GM18502 (cell line): ENCODE measurements around the gene MEI1.
"Not testable (repeated sequence)": the region's sequence is repeated elsewhere in the genome, so short reads cannot be mapped to it uniquely, and the experiment has no call there.

Experiments used
- ATAC-seq: cut with Tn5 transposase; IDR thresholded peaks from one replicate; pipeline ENCODE4 v1.9.1; 2021; ENCODE audit warnings: mild to moderate bottlenecking; ENCODE audit not compliant: unreplicated experiment, poor library complexity

The MEI1 gene

DNA sequence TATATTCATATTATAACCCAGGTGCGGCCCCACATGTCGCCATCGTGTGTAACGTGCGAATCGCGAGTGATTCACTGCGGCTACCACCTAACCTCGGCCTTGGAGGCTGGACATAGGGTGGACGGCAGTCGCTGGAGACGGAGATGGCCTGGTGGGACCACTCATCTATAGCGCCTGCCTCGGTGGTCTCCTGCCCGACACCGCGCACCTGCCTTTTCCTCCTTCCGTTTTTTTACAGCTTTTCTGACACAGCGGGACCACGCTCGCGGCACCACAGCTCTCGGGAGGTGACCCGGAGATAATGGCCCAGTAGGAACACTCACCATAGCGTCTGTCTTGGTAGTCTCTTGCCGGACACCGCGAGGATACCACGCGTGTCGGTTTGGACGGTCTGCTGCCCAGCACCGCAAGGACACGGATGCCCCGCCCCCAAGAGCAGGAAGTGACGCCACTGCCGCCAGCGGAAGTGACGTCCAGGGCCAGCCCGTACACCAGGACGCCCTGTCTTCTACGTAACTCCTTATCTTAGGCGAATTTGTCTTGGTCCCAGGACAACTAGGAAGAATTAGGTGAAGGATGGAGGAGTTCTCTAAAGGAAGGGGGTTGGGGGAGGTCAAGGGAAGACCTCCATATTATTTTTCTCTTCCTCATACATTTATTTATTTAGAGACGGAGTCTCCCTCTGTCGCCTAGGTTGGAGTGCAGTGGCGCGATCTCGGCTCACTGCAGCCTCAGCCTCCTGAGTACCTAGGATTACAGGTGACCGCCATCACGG is 17.1 kb upstream of the MEI1 start:
- ATAC-seq = peak; percentile 71

GRCh38 chr22:41683052-41683451 is 16.3 kb upstream of the MEI1 start:
- no peak for ATAC-seq

DNA sequence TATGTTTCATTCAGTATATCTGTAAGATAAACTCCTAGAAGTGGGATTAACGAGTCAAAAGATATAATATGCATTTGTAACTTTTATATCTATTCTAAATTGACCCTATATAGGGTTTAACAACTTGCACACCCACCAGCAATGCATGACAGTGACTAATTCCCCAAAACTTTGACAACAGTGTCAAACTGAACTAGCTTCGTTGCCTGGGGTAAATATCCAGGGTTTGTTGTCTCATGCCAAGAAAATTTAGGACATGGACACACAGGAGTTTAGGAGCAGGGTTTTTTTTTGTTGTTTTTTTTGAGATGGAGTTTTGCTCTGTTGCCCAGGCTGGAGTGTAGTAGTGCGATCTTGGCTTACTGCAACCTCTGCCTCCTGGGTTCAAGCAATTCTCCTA is 15.7 kb upstream of the MEI1 start:
- no peak for ATAC-seq

DNA sequence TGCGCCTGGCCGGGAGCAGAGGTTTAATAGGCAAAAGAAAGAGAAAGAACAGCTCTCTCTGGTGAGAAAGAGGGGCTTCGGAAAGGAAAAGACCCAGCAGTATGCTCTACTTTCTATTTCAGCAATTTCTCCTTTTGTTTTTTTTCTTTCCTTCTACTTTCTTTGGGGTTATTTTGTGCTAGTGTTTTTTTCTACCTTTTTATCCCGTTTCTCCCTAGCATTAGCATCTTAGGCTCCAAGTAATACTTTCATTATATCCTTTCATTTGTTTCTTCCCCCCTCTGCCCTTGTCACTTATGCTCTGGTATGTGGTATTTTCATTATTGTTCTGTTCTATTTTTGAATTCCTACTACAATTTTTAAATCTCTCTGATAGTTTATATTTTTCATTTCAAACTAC is 15.1 kb upstream of the MEI1 start:
- ATAC-seq = no peak

- not testable (repeated sequence) for ATAC-seq
Observed at GRCh38 chr22:41686890-41687289, 12.4 kb upstream of the MEI1 start.

DNA sequence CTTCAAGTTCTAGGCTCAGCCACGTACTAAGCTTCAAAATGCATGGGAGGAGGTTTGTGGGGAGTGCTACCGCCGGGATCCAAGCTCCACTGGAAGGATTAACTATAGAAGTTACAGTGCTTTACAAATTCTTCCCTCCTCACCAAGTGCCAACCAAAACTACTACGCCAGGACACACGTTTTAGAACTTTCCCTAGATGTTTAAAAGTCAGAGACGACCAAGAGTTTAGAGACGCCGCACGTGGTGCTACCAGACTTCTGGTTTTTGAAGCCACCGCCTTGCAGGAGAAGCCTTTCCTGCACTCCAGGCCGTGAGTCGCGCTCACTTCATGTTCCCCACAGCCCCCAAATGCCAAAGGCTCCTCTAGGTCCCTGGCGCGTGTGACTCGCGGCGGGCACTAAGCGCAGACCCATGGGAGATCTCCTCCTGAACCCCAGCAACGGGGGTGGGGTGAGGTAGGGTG is 11.4 kb upstream of the MEI1 start:
- ATAC-seq = no peak

DNA sequence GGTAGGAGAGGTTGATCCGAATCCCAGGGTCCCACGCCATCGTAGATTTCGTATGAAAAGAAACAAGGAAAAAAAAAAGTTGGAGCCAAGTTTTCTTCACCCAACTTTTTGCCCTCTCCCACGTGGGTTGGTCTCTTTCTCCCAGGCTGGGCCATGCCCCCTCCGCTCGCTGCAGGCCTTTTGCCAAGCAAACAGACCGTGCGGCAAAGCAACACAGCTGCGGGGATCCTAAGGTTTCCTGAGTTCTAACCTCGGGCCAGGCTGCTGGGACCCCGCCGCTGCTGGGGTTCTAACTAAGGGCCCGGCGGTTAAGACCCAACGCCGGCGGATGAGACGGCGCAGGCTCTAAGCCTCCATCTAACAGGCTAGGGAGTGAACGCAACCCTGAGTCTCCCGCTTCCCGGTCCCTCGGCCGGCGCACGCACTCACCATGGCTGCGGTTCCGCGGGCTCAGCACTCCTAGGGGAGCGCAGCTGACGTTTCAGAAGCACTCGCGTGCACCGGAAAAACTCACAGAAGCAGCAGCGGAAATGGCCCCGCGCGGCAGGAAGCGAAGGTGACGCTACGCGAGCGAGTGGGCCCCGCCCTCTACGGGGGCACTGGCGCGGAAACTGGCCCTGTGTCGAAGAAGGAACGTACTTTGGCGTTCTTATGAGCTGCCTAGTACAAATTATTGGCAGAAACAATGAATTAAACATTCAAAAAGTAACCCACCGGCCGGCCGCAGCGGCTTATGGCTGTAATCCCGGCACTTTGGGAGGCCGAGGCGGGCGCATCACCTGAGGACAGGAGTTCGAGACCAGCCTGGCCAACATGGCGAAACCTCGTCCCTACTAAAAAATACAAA is 10.7 kb upstream of the MEI1 start, which contains the start of gene SNU13:
TSS of gene SNU13 (minus strand) at position 503 of the 847 bp plus-strand sequence. CDS start at position 432, 71 bp downstream.
- peak; percentile 87 for ATAC-seq

DNA sequence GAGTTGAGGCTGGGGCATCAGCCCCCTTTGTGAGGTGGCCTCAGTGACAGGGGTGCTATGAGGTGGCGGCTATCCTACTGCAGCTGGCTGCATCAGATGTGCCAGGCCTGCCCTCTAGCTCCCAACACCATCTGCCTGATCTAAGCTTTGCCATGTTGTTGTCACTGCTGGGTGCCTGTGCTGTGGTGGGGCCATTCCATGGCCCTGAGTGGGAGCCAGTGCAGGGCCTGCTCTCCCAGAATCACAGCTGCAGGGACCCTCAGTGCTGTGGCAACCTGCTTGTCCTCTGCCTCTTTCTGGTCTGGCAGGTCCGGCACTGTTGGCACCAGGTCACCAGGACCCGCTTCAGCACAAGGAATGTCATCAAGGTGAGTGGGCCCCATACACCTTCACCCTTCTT is 8.8 kb upstream of the MEI1 start:
- no peak for ATAC-seq

GRCh38 chr22:41695211-41695610 is 4.1 kb upstream of the MEI1 start:
- no peak for ATAC-seq

DNA sequence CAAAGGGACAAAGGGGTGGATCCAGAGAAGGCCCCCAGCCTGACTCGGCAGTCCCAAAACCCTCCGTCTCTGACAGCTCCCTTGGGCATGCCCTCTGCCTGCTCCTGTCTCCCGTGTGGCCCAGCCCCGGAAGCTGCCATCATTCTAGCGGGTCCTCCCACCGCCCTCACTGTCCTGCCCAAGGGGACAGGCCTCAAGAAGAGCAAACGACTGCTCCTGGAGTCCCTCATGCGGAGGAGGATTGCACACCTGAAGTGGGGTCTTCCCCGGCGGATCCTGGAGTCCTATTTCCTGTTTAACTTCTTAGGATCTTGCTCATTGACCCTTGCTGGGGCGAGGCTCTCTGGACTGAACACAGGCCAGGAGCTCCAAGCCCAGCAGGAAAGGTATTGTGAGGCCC is 2.6 kb upstream of the MEI1 start:
- peak; percentile 6 for ATAC-seq

- ATAC-seq = peak; percentile 58
Observed at GRCh38 chr22:41697126-41697775, 2.1 kb upstream of the MEI1 start.

GRCh38 chr22:41700108-41700364 is 733 bp downstream of the MEI1 start:
- ATAC-seq = no peak

DNA sequence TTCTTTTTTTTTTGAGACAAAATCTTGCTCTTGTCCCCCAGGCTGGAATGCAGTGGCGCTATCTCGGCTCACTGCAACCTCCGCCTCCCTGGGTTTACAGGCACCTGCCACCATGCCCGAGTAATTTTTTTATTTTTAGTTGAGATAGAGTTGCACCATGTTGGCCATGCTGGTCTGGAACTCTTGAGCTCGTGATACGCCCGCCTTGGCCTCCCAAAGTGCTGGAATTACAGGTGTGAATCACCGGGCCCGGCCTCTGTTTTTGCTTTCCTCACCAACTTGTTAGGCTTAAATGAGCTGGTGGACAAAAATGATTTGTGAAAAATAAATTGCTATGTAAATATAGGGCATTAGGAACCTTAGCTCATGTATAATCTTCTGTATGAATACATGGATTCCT is 3.5 kb downstream of the MEI1 start:
- no peak for ATAC-seq

- ATAC-seq = no peak
Observed at GRCh38 chr22:41709341-41709740, 10.0 kb downstream of the MEI1 start.

DNA sequence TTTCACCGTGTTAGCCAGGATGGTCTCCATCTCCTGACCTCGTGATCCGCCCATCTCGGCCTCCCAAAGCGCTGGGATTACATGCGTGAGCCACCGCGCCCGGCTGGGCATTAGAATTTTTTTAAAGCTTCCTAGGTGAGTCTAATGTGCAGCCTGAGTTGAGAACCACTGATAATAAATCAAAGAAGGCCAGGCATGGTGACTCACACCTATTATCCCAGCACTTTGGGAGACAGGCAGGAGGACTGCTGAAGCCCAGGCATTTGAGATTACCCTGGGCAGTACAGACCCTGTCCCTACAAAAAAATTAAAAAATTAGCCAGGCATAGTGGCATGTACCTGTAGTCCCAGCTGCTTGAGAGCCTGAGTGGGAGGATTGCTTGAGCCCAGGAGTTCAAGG is 13.7 kb downstream of the MEI1 start:
- ATAC-seq = no peak

DNA sequence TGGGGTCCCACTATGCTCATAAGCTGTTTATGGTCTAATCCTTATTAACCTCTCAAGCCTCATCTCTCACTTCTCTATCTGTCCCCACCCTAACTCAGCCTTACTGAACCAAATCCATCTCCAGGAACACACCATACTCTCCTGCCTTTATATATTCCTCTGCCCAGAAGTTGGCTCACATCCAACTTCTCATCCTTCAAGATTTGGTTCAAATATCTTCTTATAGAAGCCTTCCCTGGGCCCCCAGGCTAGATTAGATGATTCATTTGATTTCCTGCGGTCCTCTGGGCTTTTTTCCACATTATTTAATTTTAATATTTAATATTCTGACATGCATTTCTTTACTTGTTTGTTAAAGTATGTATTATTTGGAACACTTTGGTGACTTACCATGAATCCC is 23.2 kb downstream of the MEI1 start:
- no peak for ATAC-seq

DNA sequence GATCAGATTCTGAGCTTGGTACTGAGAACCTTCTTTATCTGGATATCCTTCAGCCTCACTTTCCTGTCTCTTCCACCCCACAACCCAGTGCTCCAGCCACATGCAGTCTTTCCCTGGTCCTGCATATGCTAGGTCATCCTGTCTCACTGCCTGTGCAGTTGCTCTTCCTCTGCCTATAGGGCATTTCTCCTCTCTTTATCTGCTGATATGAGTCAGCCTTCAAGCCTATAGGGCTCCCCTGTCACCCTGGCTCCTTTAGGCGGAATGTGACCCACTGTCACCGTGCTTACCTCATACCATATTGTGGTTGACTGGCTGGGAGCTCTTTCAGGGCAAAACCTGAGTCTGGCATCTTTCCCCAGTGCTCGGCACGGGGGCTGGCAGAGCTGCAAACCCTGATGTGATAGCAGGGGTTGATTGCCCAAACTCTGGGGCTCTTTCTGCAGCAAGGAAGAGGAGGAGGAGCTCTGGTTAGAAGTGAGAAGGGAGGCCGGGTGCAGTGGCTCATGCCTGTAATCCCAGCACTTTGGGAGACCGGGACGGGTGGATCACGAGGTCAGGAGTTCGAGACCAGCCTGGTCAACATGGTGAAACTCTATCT is 26.3 kb downstream of the MEI1 start:
- no peak for ATAC-seq

GRCh38 chr22:41731609-41732008 is 32.3 kb downstream of the MEI1 start:
- no peak for ATAC-seq

DNA sequence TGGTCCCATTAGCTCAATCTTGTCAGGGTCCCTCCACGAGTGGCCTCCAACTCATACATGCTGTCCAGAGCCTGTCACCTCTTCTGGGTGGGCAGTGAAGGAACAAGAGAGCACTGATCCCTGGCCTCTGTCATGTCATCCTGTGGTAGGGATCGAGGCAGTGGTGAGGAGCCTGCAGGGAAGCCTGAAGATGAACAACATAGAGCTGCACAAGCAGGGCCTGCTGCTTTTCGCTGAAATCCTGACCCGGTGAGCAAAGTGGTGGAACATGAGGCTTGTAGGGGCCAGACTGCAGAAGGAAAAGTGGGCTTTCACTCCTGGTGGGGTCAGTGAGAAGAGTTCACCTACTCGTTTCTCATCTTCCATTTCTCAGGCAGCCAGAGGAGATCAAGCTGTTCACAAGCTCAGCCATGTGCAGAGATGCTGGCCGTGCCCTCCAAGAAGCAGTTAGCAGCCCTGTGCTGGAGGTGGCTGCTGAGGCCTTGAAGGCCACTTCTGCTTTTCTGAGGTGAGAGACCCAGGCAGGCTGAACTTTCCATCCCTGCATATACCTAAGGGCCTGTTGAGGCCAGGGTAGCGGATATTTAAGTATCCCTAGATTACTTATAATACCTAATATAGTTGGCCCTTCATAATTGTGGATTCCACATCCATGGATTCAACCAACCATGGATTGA is 32.9 kb downstream of the MEI1 start:
- no peak for ATAC-seq

DNA sequence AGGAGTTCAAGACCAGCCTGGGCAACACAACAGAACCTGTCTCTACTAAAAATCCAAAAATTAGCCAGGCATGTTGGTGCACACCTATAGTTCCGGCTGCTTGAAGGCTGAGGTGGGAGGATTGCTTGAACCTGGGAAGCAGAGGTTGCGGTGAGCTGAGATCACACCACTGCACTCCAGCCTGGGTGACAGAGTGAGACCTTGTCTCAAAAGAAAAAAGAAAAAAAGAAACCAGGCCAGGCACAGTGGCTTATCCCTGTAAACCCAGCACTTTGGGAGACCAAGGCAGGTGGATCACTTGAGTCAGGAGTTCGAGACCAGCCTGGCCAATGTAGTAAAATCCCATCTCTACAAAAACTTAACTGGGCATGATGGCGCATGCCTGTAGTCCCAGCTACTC is 33.9 kb downstream of the MEI1 start:
- ATAC-seq = not testable (repeated sequence)
